ENCODE results near the gene MEGF10.
A peak's percentile ranks its signal among the peaks of the same experiment; 100 is the strongest.
"Not testable (repeated sequence)": the region's sequence is repeated elsewhere in the genome, so short reads cannot be mapped to it uniquely, and the experiment has no call there.

The MEGF10 gene

DNA sequence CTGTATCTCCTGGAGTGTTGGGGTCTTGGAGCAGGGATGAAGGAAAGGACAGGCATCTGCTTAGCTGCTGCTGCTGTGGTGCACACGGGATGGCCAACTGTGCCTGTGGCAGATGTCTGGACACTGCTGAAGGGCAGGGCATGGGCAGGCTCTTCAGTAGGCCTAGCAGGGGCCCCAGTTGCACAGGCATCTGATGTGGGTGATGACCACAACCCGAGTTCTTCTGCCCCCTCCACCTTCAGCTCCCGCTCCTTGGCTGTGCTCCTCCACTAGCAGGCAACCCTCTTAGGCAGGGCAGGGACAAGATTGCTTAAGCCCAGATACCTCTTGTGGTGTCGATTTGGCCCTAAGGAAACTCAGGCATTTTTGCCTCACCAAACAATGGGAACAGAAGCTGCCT lies 9.0 kb upstream of the MEGF10 start:
- Histone ChIP-seq H3K36me3 (ENCODE audit: insufficient read depth, low read length) (no peaks in the 10 kb centered on the region), H3K9ac (ENCODE audit: low read depth, low read length) (no peak overlapping the region), H3K4me1 (ENCODE audit: insufficient read depth, low read length) (no peaks in the 10 kb centered on the region), H3K27ac (ENCODE audit: low read depth, low read length) (no peak overlapping the region), H3K27me3 (ENCODE audit: insufficient read depth, low read length) (no peaks in the 10 kb centered on the region), H3K9me3 (ENCODE audit: insufficient read depth, low read depth, low read length) (no peaks in the 10 kb centered on the region), H3K4me3 (ENCODE audit: low read length) (no peak overlapping the region)
- 92% methylated on average over 4 of the region's 4 CpGs for WGBS

DNA sequence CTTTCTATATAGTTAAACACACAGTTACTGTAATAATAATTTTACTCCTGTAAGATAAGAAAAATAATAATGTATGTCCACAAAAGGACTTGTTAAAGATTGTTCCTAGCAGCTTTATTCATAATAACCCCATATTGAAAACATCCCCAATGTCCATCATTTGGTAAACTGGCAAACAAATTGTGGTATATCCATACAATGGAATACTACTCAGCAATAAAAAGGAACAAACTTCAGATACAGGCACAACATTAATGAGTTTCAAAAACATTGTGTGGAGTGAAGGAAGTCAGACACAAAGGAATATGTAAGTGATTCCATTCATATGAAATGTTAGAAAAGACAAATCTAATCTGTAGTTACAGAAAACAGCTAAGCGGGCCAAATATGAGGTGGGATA lies 1.9 kb upstream of the MEGF10 start:
- WGBS: 98% methylated on average over 1 of the region's 1 CpG
- H3K4me3 ChIP-seq (ENCODE audit: low read length): no peak overlapping the region
- H3K9ac ChIP-seq (ENCODE audit: low read depth, low read length): no peak overlapping the region
- H3K9me3 ChIP-seq (ENCODE audit: insufficient read depth, low read depth, low read length): peaks cover 13% of the 10 kb centered on the region
- peaks cover 18% of the 10 kb centered on the region; the same call in 1 of the 2 replicates for H3K27me3 ChIP-seq (ENCODE audit: insufficient read depth, low read length)
- no peaks in the 10 kb centered on the region for H3K36me3 ChIP-seq (ENCODE audit: insufficient read depth, low read length)
- peaks cover 24% of the 10 kb centered on the region for H3K4me1 ChIP-seq (ENCODE audit: insufficient read depth, low read length)
- H3K27ac ChIP-seq (ENCODE audit: low read depth, low read length): no peak overlapping the region

DNA sequence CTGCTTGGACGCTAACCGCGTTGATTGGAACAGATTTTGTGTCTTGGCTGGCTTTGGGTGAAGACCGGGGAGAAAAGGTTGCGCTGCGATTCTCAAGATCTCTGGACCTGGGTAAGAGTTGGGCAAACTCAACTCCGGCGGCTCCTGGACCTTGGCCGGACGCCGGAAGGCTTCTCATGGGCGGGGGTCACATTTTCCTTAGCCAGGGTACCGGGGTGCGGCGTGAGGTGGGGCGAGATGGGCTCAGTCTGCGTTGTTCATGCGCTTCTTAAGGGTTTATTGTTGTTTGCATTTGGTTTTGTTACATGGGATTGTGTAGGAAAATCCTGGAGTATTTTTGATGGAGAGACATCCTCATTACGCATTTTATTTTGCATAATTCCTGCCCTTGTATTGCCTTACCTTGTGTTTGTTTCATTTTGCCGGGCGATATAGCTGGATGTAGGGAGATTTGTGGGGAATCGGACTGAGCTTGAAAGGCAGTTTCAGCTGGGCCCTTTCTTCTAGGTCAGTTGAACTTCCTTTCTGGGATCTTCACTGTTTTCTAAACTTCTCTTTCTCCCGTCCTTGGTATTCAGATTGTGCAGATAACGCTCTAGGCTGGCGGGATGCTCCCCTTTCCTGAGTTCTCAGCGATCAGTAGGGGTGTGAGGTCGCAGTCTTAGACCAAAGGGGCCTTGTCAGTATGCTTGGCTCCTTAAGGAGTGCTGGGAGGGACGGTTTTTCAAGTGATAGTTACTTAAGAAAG lies 524 bp downstream of the MEGF10 start:
- peak overlapping the region; percentile 13; the same call in 1 of the 2 replicates for H3K27ac ChIP-seq (ENCODE audit: low read depth, low read length)
- peaks cover 30% of the 10 kb centered on the region for H3K4me1 ChIP-seq (ENCODE audit: insufficient read depth, low read length)
- H3K9ac ChIP-seq (ENCODE audit: low read depth, low read length): peak overlapping the region; percentile 66
- peaks cover 13% of the 10 kb centered on the region for H3K9me3 ChIP-seq (ENCODE audit: insufficient read depth, low read depth, low read length)
- H3K4me3 ChIP-seq (ENCODE audit: low read length): peak overlapping the region; percentile 73
- H3K27me3 ChIP-seq (ENCODE audit: insufficient read depth, low read length): peaks cover 18% of the 10 kb centered on the region; the same call in 1 of the 2 replicates
- no peaks in the 10 kb centered on the region for H3K36me3 ChIP-seq (ENCODE audit: insufficient read depth, low read length)
- WGBS: 2% methylated on average over 28 of the region's 28 CpGs

DNA sequence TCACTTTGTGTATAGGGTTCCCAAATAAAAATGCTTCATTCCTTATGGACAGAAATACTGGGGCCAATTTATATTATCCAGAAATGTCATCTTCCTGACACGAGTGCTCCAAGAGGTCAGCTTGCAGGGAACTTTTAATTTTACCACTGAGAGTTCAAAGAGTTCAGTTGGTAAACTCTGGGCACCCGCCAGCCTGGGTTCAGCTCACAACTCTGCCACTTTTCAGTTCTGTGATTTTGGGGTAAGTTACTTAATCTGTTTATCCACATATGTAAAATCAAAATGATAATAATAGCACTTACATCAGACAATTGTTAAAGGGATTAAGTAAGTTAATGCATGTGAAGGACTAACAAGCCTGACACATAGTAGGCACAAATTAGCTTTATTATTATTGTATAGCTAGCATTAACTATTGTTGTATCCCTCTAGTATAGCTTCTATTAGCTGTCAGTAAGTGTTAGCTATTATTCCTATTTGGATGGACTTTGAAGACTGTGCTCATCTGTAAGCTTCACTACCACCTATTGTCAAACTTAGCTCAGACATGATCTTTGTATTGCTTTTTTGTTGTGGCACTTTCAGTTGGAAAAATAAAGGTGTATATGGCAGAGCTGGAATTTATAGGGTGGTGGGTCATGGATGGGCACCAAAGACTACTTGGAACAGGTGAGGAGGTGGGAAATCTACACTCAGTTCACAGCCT lies 1.6 kb downstream of the MEGF10 start:
- peaks cover 13% of the 10 kb centered on the region for H3K9me3 ChIP-seq (ENCODE audit: insufficient read depth, low read depth, low read length)
- peak overlapping the region; percentile 73 for H3K4me3 ChIP-seq (ENCODE audit: low read length)
- no peaks in the 10 kb centered on the region for H3K36me3 ChIP-seq (ENCODE audit: insufficient read depth, low read length)
- no peak overlapping the region for H3K27ac ChIP-seq (ENCODE audit: low read depth, low read length)
- 89% methylated on average over 2 of the region's 2 CpGs for WGBS
- peaks cover 32% of the 10 kb centered on the region for H3K4me1 ChIP-seq (ENCODE audit: insufficient read depth, low read length)
- H3K27me3 ChIP-seq (ENCODE audit: insufficient read depth, low read length): peaks cover 18% of the 10 kb centered on the region; the same call in 1 of the 2 replicates
- H3K9ac ChIP-seq (ENCODE audit: low read depth, low read length): no peak overlapping the region

DNA sequence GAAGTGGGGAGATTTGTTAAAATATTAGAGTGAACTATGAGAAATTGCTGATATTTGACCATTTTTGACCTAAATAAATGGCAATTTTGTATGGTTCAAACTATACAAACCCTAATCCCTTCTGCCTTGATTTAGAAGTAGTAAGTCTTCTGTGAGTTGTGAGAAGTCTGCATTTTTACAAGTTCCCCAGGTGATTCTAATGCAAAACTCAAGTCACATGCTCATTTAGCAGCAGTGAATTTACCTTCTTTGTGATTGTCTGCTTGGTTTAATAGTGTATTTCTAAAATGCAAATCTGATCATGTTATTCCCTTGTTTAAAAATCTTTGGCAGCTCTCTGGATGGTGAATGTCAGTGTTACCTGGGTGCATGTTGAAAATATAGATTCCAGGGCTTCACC lies 2.8 kb downstream of the MEGF10 start:
- H3K27me3 ChIP-seq (ENCODE audit: insufficient read depth, low read length): peaks cover 18% of the 10 kb centered on the region; the same call in 1 of the 2 replicates
- H3K36me3 ChIP-seq (ENCODE audit: insufficient read depth, low read length): no peaks in the 10 kb centered on the region
- H3K4me3 ChIP-seq (ENCODE audit: low read length): peak overlapping the region; percentile 73; the same call in 1 of the 2 replicates
- peak overlapping the region; percentile 51; the same call in 1 of the 2 replicates for H3K27ac ChIP-seq (ENCODE audit: low read depth, low read length)
- no peak overlapping the region for H3K9ac ChIP-seq (ENCODE audit: low read depth, low read length)
- H3K4me1 ChIP-seq (ENCODE audit: insufficient read depth, low read length): peaks cover 35% of the 10 kb centered on the region
- peaks cover 6% of the 10 kb centered on the region for H3K9me3 ChIP-seq (ENCODE audit: insufficient read depth, low read depth, low read length)

DNA sequence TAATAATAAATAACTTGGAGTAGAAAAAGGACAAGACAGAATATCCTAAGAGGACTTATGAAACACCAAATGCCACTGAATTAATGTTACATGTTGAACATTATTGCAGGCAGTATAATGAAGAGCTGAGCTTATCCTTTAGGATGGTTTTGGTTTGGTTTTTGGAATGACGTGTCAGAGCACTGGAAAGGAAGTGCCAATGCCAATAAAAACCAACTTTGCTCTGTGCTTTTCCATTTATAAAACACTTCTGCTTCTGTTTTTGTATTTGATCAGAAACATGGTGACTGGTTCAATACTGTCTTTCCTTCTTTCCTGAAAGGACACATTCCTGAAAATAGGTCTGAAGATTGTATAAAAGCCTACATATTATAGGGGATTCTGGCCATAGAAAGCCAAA lies 4.2 kb downstream of the MEGF10 start:
- H3K9ac ChIP-seq (ENCODE audit: low read depth, low read length): no peak overlapping the region
- peaks cover 18% of the 10 kb centered on the region; the same call in 1 of the 2 replicates for H3K27me3 ChIP-seq (ENCODE audit: insufficient read depth, low read length)
- no peak overlapping the region for H3K4me3 ChIP-seq (ENCODE audit: low read length)
- 94% methylated on average over 1 of the region's 1 CpG for WGBS
- H3K9me3 ChIP-seq (ENCODE audit: insufficient read depth, low read depth, low read length): no peaks in the 10 kb centered on the region
- H3K36me3 ChIP-seq (ENCODE audit: insufficient read depth, low read length): no peaks in the 10 kb centered on the region
- H3K27ac ChIP-seq (ENCODE audit: low read depth, low read length): no peak overlapping the region
- peaks cover 49% of the 10 kb centered on the region for H3K4me1 ChIP-seq (ENCODE audit: insufficient read depth, low read length)

DNA sequence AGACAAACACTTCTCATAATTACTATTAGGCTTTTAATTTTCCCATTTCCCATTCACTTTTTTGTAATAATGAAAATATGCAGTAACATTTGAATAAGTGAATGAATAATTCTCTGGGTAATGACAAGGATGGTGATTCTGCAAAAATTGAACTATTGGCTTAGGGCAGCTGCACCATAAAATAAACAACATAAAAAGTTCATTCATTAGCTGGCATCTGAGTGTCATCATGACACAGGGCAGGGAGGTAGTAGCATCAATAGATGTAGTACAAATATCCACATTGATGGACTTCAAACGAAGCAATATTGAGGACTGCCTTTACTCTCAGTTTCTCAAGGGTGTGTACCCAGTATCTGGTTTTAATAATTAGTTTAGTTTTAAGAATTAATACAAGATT lies 4.9 kb downstream of the MEGF10 start:
- no peak overlapping the region for H3K27ac ChIP-seq (ENCODE audit: low read depth, low read length)
- H3K4me3 ChIP-seq (ENCODE audit: low read length): no peak overlapping the region
- no peaks in the 10 kb centered on the region for H3K36me3 ChIP-seq (ENCODE audit: insufficient read depth, low read length)
- H3K9me3 ChIP-seq (ENCODE audit: insufficient read depth, low read depth, low read length): no peaks in the 10 kb centered on the region
- H3K9ac ChIP-seq (ENCODE audit: low read depth, low read length): no peak overlapping the region
- H3K27me3 ChIP-seq (ENCODE audit: insufficient read depth, low read length): peaks cover 18% of the 10 kb centered on the region; the same call in 1 of the 2 replicates
- WGBS: 89% methylated on average over 1 of the region's 1 CpG
- H3K4me1 ChIP-seq (ENCODE audit: insufficient read depth, low read length): peaks cover 56% of the 10 kb centered on the region

DNA sequence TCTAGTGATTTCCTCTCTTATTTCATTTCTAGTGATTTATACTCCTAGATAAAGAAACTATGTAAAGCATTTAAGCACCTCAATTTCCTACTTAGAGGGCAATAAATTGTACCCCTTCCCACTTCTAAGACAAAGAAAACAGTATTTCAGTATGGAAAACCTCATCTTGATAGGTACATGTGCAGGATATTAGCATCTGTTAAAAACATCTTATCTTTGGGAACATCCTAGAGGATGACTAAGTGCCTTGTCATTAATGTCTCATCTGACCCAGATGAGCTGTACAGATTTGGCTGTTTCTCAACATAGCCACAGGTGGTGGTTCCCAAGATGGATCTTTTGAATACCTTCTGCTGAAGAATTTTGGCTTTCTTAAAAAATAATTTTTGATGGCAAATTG lies 5.7 kb downstream of the MEGF10 start:
- Histone ChIP-seq H3K9ac (ENCODE audit: low read depth, low read length) (no peak overlapping the region), H3K4me3 (ENCODE audit: low read length) (no peak overlapping the region), H3K27ac (ENCODE audit: low read depth, low read length) (no peak overlapping the region), H3K36me3 (ENCODE audit: insufficient read depth, low read length) (no peaks in the 10 kb centered on the region), H3K9me3 (ENCODE audit: insufficient read depth, low read depth, low read length) (no peaks in the 10 kb centered on the region), H3K4me1 (ENCODE audit: insufficient read depth, low read length) (peaks cover 54% of the 10 kb centered on the region), H3K27me3 (ENCODE audit: insufficient read depth, low read length) (peaks cover 11% of the 10 kb centered on the region; the same call in 1 of the 2 replicates)

DNA sequence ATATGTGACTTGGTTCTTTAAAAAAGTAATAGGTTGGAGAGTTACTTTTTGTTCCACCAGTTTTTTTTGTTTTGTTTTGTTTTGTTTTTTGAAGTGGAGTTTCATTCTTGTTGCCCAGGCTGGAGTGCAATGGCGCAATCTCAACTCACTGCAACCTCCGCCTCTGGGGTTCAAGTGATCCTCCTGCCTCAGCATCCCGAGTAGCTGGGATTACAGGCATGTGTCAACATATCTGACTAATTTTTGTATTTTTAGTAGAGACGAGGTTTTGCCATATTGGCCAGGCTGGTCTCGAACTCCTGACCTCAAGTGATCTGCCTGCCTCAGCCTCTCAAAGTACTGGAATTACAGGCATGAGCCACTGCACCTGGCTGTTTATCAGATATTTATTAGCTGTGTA lies 6.3 kb downstream of the MEGF10 start:
- WGBS: 96% methylated on average over 5 of the region's 5 CpGs

DNA sequence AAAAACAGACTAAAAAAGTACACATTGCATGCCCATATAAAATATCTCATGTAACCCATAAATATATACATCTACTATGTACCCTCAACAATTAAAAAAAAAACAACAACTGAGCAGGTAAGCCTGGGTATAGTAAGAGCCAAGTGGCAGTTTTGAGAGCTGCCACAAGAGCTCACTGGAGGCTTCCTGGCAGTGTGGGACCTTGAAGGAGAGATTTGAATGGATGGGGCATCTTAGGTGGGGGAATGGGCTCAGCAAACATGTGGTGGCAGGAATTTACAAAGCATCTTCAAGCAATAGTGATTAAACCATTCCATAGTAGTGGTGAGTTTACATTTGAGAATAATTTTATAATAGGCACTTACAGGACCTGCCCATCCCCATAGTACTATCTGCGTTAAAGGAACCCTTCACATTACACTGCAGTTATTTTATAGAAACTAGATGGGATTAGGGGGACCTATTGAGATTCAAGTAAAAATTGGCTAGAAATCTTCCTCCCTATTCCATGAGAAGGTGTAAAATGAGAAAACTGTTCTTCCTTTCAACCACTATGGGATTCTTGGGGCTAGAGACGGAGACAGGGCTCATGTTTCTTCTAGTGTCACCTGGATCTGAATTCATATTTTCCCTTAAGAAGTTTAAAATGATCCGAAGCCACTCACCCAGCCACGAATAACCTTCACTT lies 6.9 kb downstream of the MEGF10 start:
- Histone ChIP-seq H3K4me1 (ENCODE audit: insufficient read depth, low read length) (peaks cover 46% of the 10 kb centered on the region), H3K9me3 (ENCODE audit: insufficient read depth, low read depth, low read length) (no peaks in the 10 kb centered on the region), H3K4me3 (ENCODE audit: low read length) (no peak overlapping the region), H3K27me3 (ENCODE audit: insufficient read depth, low read length) (no peaks in the 10 kb centered on the region), H3K27ac (ENCODE audit: low read depth, low read length) (no peak overlapping the region), H3K9ac (ENCODE audit: low read depth, low read length) (no peak overlapping the region), H3K36me3 (ENCODE audit: insufficient read depth, low read length) (no peaks in the 10 kb centered on the region)
- WGBS: 80% methylated on average over 2 of the region's 4 CpGs

More for the DNA sequence above, 6.3 kb downstream of the MEGF10 start:
- not testable (repeated sequence) for H3K36me3 ChIP-seq (ENCODE audit: insufficient read depth, low read length); H3K27ac ChIP-seq (ENCODE audit: low read depth, low read length); H3K9me3 ChIP-seq (ENCODE audit: insufficient read depth, low read depth, low read length); H3K27me3 ChIP-seq (ENCODE audit: insufficient read depth, low read length); H3K4me3 ChIP-seq (ENCODE audit: low read length); H3K9ac ChIP-seq (ENCODE audit: low read depth, low read length)
- peaks cover 49% of the 10 kb centered on the region for H3K4me1 ChIP-seq (ENCODE audit: insufficient read depth, low read length)

DNA sequence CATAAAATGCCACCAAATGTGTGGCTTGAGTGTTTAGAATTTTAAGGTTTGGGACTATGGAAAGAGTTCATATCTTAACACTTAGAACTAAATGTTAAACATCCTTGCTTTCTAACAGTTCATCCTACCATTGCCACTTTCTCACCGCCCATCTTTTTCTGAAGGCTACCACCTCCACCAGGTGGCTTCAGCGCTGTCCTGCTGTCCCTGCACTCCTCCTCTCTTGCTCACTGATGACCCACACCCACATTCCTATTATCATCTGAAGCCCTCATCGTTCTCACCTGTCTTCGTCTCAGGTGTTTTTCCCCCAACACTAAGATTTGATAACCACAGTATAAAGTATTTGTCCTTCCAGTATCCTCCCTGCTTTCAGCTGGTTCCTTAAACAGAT lies 7.4 kb downstream of the MEGF10 start:
- no peaks in the 10 kb centered on the region for H3K9me3 ChIP-seq (ENCODE audit: insufficient read depth, low read depth, low read length)
- peaks cover 42% of the 10 kb centered on the region for H3K4me1 ChIP-seq (ENCODE audit: insufficient read depth, low read length)
- H3K27ac ChIP-seq (ENCODE audit: low read depth, low read length): no peak overlapping the region
- 82% methylated on average over 4 of the region's 4 CpGs for WGBS
- H3K4me3 ChIP-seq (ENCODE audit: low read length): no peak overlapping the region
- H3K36me3 ChIP-seq (ENCODE audit: insufficient read depth, low read length): no peaks in the 10 kb centered on the region
- no peak overlapping the region for H3K9ac ChIP-seq (ENCODE audit: low read depth, low read length)
- H3K27me3 ChIP-seq (ENCODE audit: insufficient read depth, low read length): no peaks in the 10 kb centered on the region
